ELR (cell line): ENCODE data around the gene STKLD1.

Source experiments
- DNase-seq: peaks from one replicate; pipeline ENCODE4 v3.0.0-alpha.2; 2015; ENCODE audit warnings: low read depth

Gene STKLD1

GRCh38 chr9:133345596-133345995 lies 30.6 kb upstream of the STKLD1 start:
- no peak for DNase-seq

GRCh38 chr9:133346021-133346785 lies 30.0 kb upstream of the STKLD1 start:
- DNase-seq: no peak

GRCh38 chr9:133347515-133347984 lies 28.6 kb upstream of the STKLD1 start:
- DNase-seq: peak; percentile 58

- peak; percentile 98 for DNase-seq
Observed at GRCh38 chr9:133347985-133348717, 28.0 kb upstream of the STKLD1 start, which contains the start of the genes MED22 and RPL7A. Gene MED22 (minus strand): TSS chr9:133348131. CDS start chr9:133346662, 1,469 bp downstream. Gene RPL7A (plus strand): TSS chr9:133348218. CDS start chr9:133348244, 26 bp downstream.

GRCh38 chr9:133348718-133349573 lies 27.2 kb upstream of the STKLD1 start:
- no peak for DNase-seq

- DNase-seq: no peak
Observed at GRCh38 chr9:133349965-133350616, 26.1 kb upstream of the STKLD1 start.

GRCh38 chr9:133351526-133351907 lies 24.6 kb upstream of the STKLD1 start:
- DNase-seq: no peak

- DNase-seq: peak; percentile 82
Observed at GRCh38 chr9:133351908-133352634, 24.1 kb upstream of the STKLD1 start.

GRCh38 chr9:133352635-133353340 lies 23.4 kb upstream of the STKLD1 start:
- DNase-seq: no peak

- DNase-seq: no peak
Observed at GRCh38 chr9:133353548-133353947, 22.6 kb upstream of the STKLD1 start.

GRCh38 chr9:133354766-133355165 lies 21.4 kb upstream of the STKLD1 start:
- DNase-seq: no peak

- DNase-seq: peak; percentile 50
Observed at GRCh38 chr9:133355881-133356357, 20.2 kb upstream of the STKLD1 start.

- peak; percentile 89 for DNase-seq
Observed at GRCh38 chr9:133356391-133357091, 19.6 kb upstream of the STKLD1 start, which contains the start of the genes SURF1 and SURF2. Gene SURF1 (minus strand): TSS chr9:133356487. CDS start chr9:133356453, 34 bp downstream. Gene SURF2 (plus strand): TSS chr9:133356550. CDS start chr9:133356593, 43 bp downstream.

- no peak for DNase-seq
Observed at GRCh38 chr9:133357656-133358055, 18.5 kb upstream of the STKLD1 start.

- DNase-seq: no peak
Observed at GRCh38 chr9:133359399-133360175, 16.6 kb upstream of the STKLD1 start.

- no peak for DNase-seq
Observed at GRCh38 chr9:133360400-133361393, 15.5 kb upstream of the STKLD1 start.

GRCh38 chr9:133361507-133362092 lies 14.6 kb upstream of the STKLD1 start:
- DNase-seq: no peak
